SJCRH30 (cell line): ENCODE measurements around the gene ITGB8. TPM values are rescaled to one million over a fixed set of nuclear protein-coding genes. Genes with fewer than 3 reads are reported as not detected.

Experiments used
- DNase-seq, 2 experiments: peaks; one replicate each; pipeline ENCODE4 v3.0.0-alpha.2; 2015 to 2020
- H3K27ac ChIP-seq: fragments of 250-450 bp; sonication (Bioruptor Pico); 2 replicates; pipeline ENCODE4 v1.5.1; 2020; ENCODE audit warnings: mild to moderate bottlenecking, moderate library complexity
- H3K27me3 ChIP-seq: fragments of 250-450 bp; sonication (Bioruptor Pico); 2 replicates; pipeline ENCODE4 v1.5.1; 2020; ENCODE audit warnings: mild to moderate bottlenecking, moderate library complexity
- H3K36me3 ChIP-seq: fragments of 250-450 bp; sonication (Bioruptor Pico); 2 replicates; pipeline ENCODE4 v1.5.1; 2020; ENCODE audit warnings: mild to moderate bottlenecking, moderate library complexity
- H3K4me1 ChIP-seq: fragments of 250-450 bp; sonication (Bioruptor Pico); 2 replicates; pipeline ENCODE4 v1.5.1; 2020; ENCODE audit warnings: mild to moderate bottlenecking, moderate library complexity
- H3K4me3 ChIP-seq: fragments of 250-450 bp; sonication (Bioruptor Pico); 2 replicates; pipeline ENCODE4 v1.5.1; 2020; ENCODE audit warnings: mild to moderate bottlenecking, moderate library complexity
- H3K9me3 ChIP-seq: fragments of 250-450 bp; sonication (Bioruptor Pico); replicated peaks from 2 replicates; pipeline ENCODE4 v1.5.1; 2020; ENCODE audit warnings: mild to moderate bottlenecking, moderate library complexity
- total RNA-seq: library from RNA; depleted of rRNA; stranded (reverse); fragments of >200 nt; shearing (Covaris generic); gene quantifications from 2 replicates; pipeline ENCODE4 v1.2.3, GENCODE V29; 2014

Gene ITGB8
- total RNA-seq, 1 experiment from 2014 or later, result 40.0 TPM

DNA sequence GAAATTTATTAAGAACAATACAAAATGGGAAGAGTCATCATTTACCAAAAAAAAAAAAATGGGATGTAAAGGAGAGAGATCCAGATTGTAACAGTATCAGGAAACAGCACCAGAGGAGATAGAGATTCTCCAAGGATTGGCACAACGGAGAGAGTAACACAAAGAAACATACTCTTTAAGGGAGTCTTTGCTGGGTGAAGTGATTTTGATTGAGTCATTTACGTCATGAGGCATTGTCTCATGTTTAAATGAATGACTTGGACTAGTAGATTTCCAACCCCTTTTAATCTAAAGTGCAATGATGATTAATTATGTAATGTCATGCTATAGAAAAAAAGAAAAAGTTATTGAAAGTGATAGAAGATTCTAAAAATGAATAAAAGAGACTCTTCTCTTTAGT is 68.8 kb downstream of the ITGB8 start:
- H3K4me3 ChIP-seq, result no peak overlapping the region
- no peak overlapping the region for H3K27ac ChIP-seq
- no peak for DNase-seq
- no peaks in the 10 kb centered on the region for H3K9me3 ChIP-seq
- no peaks in the 10 kb centered on the region for H3K4me1 ChIP-seq
- H3K36me3 ChIP-seq, result peaks cover 47% of the 10 kb centered on the region
- no peaks in the 10 kb centered on the region for H3K27me3 ChIP-seq

DNA sequence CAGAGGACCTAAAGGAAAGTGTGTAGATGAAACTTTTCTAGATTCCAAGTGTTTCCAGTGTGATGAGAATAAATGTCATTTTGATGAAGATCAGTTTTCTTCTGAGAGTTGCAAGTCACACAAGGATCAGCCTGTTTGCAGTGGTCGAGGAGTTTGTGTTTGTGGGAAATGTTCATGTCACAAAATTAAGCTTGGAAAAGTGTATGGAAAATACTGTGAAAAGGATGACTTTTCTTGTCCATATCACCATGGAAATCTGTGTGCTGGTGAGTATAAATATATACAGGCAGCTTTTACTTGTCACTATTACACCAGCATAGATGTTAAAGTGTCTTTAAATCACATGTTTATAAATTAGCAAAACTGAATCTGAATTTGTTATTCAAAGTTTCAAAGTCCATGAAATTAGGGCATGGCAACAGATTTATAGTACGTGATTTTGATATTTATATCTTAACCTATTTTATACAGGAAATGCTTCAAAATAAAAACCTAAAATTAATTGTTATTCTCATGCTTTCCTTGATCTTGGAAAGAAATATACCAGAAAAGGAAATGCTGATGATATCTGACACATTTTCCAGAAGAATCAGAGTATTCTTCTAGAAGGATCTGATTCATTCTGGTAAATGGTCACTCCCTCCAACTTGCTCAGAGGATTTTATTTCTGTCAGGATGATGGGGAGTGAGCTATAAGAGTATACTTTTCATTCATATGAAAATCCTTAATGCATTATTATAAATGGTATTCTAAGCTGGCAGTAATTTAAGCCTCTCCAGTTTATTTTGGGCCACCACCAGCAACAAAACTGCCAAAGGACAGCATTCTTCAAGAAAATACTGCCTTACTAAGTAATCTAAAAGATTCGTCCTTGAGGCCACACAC is 71.4 kb downstream of the ITGB8 start:
- Histone ChIP-seq H3K36me3 (peaks cover 39% of the 10 kb centered on the region), H3K27me3 (no peaks in the 10 kb centered on the region), H3K9me3 (no peaks in the 10 kb centered on the region), H3K27ac (no peak overlapping the region), H3K4me3 (no peak overlapping the region), H3K4me1 (no peaks in the 10 kb centered on the region)
- no peak for DNase-seq

DNA sequence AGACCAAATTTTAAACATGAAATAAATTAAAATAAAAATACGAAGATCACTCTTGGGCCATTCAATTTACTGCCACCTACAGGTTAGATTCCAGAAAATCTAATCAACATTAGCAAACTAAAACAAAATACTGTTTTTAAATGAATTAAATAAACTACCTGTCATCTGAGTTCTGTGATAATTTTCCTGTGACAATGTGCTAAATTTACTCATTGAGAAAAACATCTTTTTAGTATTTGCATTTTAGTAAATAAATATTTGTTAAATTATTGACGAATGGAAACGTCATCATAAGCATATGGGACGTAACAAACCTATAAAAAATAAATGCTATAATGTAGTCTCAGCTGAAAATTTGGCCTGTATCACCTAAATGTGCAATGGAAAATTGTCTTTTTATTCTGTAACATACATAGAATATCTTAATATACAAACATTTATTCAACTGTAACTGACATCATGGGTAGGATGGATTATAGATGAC is 72.1 kb downstream of the ITGB8 start:
- Histone ChIP-seq H3K36me3 (peaks cover 32% of the 10 kb centered on the region), H3K27me3 (no peaks in the 10 kb centered on the region), H3K27ac (no peak overlapping the region), H3K9me3 (no peaks in the 10 kb centered on the region), H3K4me1 (no peaks in the 10 kb centered on the region), H3K4me3 (no peak overlapping the region)
- DNase-seq, result no peak

- no peak overlapping the region for H3K4me3 ChIP-seq
- no peaks in the 10 kb centered on the region for H3K27me3 ChIP-seq
- H3K27ac ChIP-seq, result no peak overlapping the region
- no peaks in the 10 kb centered on the region for H3K9me3 ChIP-seq
- DNase-seq, result peak in 1 of 2 experiments; percentile 5
- no peaks in the 10 kb centered on the region for H3K4me1 ChIP-seq
- H3K36me3 ChIP-seq, result peaks cover 26% of the 10 kb centered on the region
Observed at GRCh38 chr7:20403331-20403730, 72.6 kb downstream of the ITGB8 start.

DNA sequence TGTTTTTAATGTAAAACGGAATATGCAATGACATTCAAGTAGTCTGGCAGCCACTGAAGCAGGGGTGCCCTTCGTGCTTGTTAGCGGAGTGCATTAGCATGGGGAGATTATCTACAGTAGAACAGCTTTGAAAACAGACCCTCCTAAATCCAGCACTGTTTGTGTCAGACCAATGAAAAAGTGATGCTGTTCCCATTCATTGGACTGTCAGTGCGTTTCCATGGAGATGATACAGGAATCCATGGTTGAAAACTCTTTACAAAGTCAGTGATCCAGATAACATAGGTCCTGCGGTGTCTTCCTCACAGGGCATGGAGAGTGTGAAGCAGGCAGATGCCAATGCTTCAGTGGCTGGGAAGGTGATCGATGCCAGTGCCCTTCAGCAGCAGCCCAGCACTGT is 73.6 kb downstream of the ITGB8 start:
- Histone ChIP-seq H3K4me1 (no peaks in the 10 kb centered on the region), H3K36me3 (peaks cover 19% of the 10 kb centered on the region), H3K27me3 (no peaks in the 10 kb centered on the region), H3K4me3 (no peak overlapping the region), H3K27ac (no peak overlapping the region), H3K9me3 (no peaks in the 10 kb centered on the region)
- no peak for DNase-seq

DNA sequence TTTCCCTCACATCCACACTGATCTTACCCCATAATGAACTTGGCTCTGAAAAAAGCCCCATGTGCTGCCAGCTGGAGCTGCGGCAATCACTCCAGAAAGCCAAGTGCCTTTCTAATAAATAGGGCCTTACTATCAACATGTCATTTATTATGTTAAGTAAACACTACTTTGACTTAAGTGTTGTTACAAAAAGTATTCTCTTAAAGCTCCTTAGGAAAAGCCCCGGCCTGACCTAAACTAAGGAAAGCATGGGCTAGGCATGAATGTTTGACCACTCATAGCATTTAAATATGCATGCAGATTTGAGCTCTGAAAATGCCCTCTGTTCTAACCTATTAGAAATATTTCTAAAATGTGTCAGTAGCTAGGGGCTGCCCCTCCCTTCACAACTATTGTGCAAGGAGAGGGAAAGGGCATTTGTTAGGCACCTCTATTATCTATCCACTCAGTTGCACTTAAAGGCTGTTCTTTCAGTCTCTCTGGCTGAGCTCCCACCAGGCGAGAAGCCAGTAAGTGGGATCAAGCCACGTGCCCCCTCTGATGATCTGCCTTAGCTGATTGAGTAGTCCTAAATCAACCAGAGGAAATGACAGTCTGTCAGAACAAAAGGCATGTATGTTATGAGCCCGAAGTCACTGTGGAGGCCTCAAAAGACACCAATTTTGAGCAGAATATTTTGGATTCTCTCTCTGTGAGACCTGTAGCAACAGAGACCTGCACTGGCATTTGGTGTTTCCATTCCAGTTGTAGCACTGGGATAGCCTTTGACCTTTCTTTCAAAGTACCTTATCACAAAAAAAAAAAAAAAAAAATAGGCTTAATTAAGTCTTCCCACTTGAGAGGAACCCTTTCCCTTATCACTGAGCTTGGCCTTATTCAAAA is 77.1 kb downstream of the ITGB8 start:
- no peak overlapping the region for H3K27ac ChIP-seq

DNA sequence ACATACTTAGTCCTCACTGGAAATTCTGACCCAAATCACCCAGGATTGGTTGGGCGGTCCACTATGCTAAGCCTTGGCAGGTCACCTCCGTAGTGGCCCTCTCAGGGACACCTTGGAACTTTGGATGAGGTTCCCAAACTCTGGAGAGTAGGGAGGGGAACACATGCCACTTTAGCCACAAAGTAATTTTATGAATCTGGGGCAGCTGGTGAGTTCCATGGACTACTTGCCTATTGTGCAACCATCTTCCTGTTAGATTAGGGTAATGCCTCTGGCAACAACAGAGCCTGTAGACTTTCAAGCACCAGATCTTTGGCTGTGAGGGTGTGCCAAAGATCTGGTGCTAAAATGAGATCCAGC is 77.7 kb downstream of the ITGB8 start:
- Histone ChIP-seq H3K36me3 (peaks cover 21% of the 10 kb centered on the region), H3K9me3 (no peaks in the 10 kb centered on the region), H3K27ac (no peak overlapping the region), H3K4me3 (no peak overlapping the region), H3K27me3 (no peaks in the 10 kb centered on the region), H3K4me1 (no peaks in the 10 kb centered on the region)
- peak in 1 of 2 experiments; percentile 19 for DNase-seq

More for the DNA sequence above, 77.1 kb downstream of the ITGB8 start:
- Histone ChIP-seq H3K4me3 (no peak overlapping the region), H3K4me1 (no peaks in the 10 kb centered on the region), H3K27me3 (no peaks in the 10 kb centered on the region), H3K36me3 (peaks cover 18% of the 10 kb centered on the region), H3K9me3 (no peaks in the 10 kb centered on the region)
- no peak for DNase-seq

DNA sequence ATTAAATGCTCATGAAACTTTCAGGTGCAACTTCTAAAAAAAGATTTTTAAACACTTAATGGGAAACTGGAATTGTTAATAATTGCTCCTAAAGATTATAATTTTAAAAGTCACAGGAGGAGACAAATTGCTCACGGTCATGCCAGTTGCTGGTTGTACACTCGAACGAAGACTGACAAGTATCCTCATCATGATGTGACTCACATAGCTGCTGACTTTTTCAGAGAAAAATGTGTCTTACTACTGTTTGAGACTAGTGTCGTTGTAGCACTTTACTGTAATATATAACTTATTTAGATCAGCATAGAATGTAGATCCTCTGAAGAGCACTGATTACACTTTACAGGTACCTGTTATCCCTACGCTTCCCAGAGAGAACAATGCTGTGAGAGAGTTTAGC is 79.3 kb downstream of the ITGB8 start:
- no peak for DNase-seq
- Histone ChIP-seq H3K9me3 (no peaks in the 10 kb centered on the region), H3K36me3 (peaks cover 23% of the 10 kb centered on the region), H3K27ac (no peak overlapping the region), H3K27me3 (no peaks in the 10 kb centered on the region), H3K4me1 (no peaks in the 10 kb centered on the region), H3K4me3 (no peak overlapping the region)

GRCh38 chr7:20411372-20411771 is 80.7 kb downstream of the ITGB8 start:
- no peaks in the 10 kb centered on the region for H3K4me1 ChIP-seq
- H3K27me3 ChIP-seq, result no peaks in the 10 kb centered on the region
- H3K27ac ChIP-seq, result no peak overlapping the region
- no peak for DNase-seq
- H3K36me3 ChIP-seq, result peaks cover 18% of the 10 kb centered on the region
- H3K4me3 ChIP-seq, result no peak overlapping the region
- H3K9me3 ChIP-seq, result no peaks in the 10 kb centered on the region

DNA sequence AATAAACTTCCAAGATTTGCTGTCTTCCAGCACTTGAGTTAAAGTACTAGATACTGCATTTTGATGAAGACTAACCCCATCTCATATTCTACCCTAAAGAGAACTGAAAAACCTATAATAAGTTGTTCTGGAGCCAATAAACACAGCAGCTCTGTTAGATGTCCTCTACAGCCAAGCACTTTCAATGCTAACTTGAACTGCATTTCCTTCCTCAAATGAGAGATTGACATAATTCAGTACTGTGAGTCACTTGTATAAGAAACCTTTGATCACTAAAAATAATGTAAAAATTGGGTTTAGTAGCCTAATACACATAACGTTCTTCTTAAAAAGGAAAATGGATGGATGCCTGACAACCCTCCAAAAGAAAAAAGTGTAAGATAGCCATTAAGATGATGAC is 81.3 kb downstream of the ITGB8 start:
- H3K9me3 ChIP-seq, result no peaks in the 10 kb centered on the region
- no peak overlapping the region for H3K27ac ChIP-seq
- peaks cover 13% of the 10 kb centered on the region for H3K36me3 ChIP-seq
- H3K4me3 ChIP-seq, result no peak overlapping the region
- H3K4me1 ChIP-seq, result no peaks in the 10 kb centered on the region
- no peaks in the 10 kb centered on the region for H3K27me3 ChIP-seq
- DNase-seq, result no peak

DNA sequence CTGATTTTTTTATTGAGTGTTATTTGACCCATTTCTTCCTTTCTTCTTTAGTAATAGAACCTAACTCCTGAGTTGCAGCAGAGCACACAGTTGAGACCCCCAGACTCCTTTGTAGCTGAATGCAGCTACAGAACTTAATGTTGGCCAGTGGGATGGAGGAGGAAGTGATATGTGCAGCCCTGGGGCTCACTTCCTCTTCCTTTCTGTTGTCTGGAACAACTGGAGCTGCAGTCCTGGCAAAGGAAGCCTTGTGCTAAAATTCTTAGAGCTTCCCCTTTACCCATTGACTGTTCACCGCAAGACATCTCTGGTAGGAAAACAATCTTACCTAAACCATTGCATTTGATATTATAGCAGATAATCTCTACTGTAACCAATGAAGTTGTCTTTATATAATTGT is 86.6 kb downstream of the ITGB8 start:
- H3K4me3 ChIP-seq, result no peak overlapping the region
- no peak for DNase-seq
- H3K27ac ChIP-seq, result no peak overlapping the region
- H3K27me3 ChIP-seq, result no peaks in the 10 kb centered on the region
- H3K9me3 ChIP-seq, result no peaks in the 10 kb centered on the region
- H3K4me1 ChIP-seq, result no peaks in the 10 kb centered on the region
- H3K36me3 ChIP-seq, result 0 out of 2 replicates have a peak, but pooled peaks cover 6% of the 10 kb centered on the region

DNA sequence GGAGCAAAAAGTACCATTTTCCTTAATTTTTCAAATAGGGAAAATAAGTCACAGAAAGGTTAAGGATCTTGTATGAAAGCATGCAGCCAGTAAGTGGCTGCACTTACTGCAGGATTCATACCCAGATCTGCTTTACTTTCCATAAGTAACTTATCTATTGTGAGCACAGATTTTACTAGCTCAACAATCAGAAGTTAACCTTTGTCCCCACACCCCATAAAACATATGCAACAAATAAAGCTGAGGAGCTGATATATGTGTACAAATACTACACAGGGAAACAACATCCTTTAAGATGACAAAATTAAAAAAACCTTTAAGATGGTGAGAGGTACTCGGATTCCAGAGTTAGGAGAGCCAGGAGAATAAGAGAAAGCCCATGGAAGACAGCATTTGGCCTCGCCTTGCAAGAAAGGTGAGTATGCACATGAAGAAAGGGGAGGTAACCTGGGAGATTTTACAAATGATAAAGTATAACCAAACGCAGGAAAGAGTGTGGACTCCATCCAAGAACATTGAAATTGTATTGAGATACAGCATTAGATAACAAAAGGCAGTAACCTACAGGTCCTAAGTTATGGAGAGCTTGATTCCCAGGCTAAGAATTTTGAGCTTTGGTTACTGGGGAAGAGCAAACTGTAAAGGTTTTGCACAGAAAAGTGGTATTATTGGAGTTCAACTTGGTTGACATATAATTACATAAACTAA is 87.1 kb downstream of the ITGB8 start:
- DNase-seq, result no peak
- H3K27me3 ChIP-seq, result no peaks in the 10 kb centered on the region
- no peak overlapping the region for H3K4me3 ChIP-seq
- H3K36me3 ChIP-seq, result 0 out of 2 replicates have a peak, but pooled peaks cover 5% of the 10 kb centered on the region
- no peak overlapping the region for H3K27ac ChIP-seq
- H3K4me1 ChIP-seq, result no peaks in the 10 kb centered on the region
- H3K9me3 ChIP-seq, result no peaks in the 10 kb centered on the region

DNA sequence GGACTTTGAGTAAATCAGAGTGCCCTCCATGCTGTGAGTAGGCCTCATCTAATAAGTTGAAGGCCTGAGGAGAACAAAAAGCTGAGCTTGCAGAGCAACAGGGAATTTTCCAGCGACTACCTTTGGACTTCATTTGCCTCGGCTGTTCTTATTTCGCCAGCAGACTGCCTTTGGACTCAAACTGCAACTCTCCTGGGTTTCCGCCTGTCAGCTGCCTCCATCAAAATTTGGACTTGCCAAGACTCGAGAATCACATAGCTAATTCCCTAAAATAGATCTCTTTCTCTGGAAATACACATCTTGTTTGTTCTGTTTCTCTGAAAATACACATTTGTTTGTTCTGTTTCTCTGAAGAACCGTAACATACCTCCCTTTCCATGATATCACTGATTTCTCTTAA is 93.8 kb downstream of the ITGB8 start:
- no peaks in the 10 kb centered on the region for H3K36me3 ChIP-seq
- no peak overlapping the region for H3K27ac ChIP-seq
- no peaks in the 10 kb centered on the region for H3K27me3 ChIP-seq
- no peak for DNase-seq
- H3K4me1 ChIP-seq, result no peaks in the 10 kb centered on the region
- H3K9me3 ChIP-seq, result no peaks in the 10 kb centered on the region
- H3K4me3 ChIP-seq, result no peak overlapping the region

GRCh38 chr7:20430664-20431063 is 100.0 kb downstream of the ITGB8 start:
- H3K36me3 ChIP-seq, result no peaks in the 10 kb centered on the region
- H3K27me3 ChIP-seq, result no peaks in the 10 kb centered on the region
- DNase-seq, result no peak

DNA sequence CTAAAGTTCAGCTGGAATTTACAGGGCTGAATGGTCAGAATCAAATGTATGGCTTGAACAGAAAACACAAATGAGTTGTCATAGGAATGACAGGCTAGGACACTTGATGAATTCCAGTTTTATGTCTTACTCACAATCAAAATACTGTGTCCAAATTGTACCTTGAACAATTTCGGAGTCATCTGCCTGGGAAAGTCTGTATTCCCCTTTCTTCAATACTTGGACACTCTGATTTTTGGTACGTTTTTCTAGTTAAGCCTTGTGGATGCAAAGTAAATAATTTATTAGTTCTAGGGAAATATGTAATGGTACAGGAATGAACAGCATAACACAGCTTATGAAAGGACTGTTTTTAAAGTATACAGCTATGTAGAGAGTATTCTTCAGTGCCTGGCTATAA is 100.4 kb downstream of the ITGB8 start:
- Histone ChIP-seq H3K9me3 (no peaks in the 10 kb centered on the region), H3K36me3 (no peaks in the 10 kb centered on the region), H3K27me3 (no peaks in the 10 kb centered on the region), H3K4me1 (no peaks in the 10 kb centered on the region), H3K4me3 (no peak overlapping the region), H3K27ac (no peak overlapping the region)
- DNase-seq, result no peak

More at GRCh38 chr7:20430664-20431063, 100.0 kb downstream of the ITGB8 start:
- Histone ChIP-seq H3K4me3 (no peak overlapping the region), H3K4me1 (no peaks in the 10 kb centered on the region), H3K27ac (no peak overlapping the region), H3K9me3 (no peaks in the 10 kb centered on the region)
